Measurements from ENCODE around the gene ZNF263.

DNA sequence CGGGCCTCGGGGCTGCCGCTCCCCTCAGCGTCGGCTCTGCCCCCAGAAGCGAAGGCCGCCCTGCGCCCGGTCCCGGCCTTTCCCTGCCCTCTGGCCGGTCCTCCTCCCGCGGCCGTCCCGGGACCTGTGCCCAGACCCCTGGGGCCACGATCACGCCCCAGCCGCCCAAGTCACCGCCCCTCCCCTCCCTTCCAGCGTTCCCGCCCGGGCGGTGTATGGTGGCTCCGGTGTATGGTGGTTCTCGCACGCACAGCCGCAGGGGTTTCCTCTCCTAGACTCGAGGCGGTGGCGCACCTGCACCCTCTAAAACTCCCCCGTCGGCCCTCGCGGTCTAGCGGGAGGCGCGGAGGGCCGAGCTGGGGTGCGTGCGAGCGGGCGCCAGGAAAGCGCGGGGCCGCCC, 11.9 kb downstream of the ZNF263 start:
- TF ChIP-seq PPARA (CRISPR knock-in tag; IDR thresholded peaks at IDR 0.05; ENCODE audit: borderline replicate concordance) (no peak), ZFP30 (CRISPR knock-in tag; IDR thresholded peaks at IDR 0.05) (no peak), ZNF8 (CRISPR knock-in tag; IDR thresholded peaks at IDR 0.05) (no peak), ZNF565 (CRISPR knock-in tag; conservative IDR thresholded peaks at IDR 0.05; ENCODE audit: low read depth) (no peak), ARNTL (CRISPR knock-in tag; IDR thresholded peaks at IDR 0.05; ENCODE audit: borderline replicate concordance, low read depth) (no peak), ISL1 (CRISPR knock-in tag; IDR thresholded peaks at IDR 0.05) (no peak), ESRRG (CRISPR knock-in tag; IDR thresholded peaks at IDR 0.05) (no peak), CREB5 (CRISPR knock-in tag; IDR thresholded peaks at IDR 0.05; ENCODE audit: low read depth) (no peak), RARB (CRISPR knock-in tag; IDR thresholded peaks at IDR 0.05) (no peak), OSR1 (CRISPR knock-in tag; IDR thresholded peaks at IDR 0.05) (no peak), BACH2 (CRISPR knock-in tag; IDR thresholded peaks at IDR 0.05; ENCODE audit: borderline replicate concordance) (no peak), CSDC2 (CRISPR knock-in tag; IDR thresholded peaks at IDR 0.05) (no peak), TCF4 (CRISPR knock-in tag; IDR thresholded peaks at IDR 0.05; ENCODE audit: borderline replicate concordance) (no peak)
- TF ChIP-seq, protein P1, sequence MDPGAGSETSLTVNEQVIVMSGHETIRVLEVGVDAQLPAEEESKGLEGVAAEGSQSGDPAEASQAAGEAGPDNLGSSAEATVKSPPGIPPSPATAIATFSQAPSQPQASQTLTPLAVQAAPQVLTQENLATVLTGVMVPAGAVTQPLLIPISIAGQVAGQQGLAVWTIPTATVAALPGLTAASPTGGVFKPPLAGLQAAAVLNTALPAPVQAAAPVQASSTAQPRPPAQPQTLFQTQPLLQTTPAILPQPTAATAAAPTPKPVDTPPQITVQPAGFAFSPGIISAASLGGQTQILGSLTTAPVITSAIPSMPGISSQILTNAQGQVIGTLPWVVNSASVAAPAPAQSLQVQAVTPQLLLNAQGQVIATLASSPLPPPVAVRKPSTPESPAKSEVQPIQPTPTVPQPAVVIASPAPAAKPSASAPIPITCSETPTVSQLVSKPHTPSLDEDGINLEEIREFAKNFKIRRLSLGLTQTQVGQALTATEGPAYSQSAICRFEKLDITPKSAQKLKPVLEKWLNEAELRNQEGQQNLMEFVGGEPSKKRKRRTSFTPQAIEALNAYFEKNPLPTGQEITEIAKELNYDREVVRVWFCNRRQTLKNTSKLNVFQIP (CRISPR knock-in tag; IDR thresholded peaks at IDR 0.05; ENCODE audit: borderline replicate concordance, low read depth): no peak
